Hepatocyte (in vitro differentiated cells): Measurements from ENCODE around the gene SSX7.
"Not testable (repeated sequence)": the region's sequence is repeated elsewhere in the genome, so short reads cannot be mapped to it uniquely, and the experiment has no call there.

Experiments used
- EZH2 ChIP-seq: fragments of 200-600 bp; sonication (generic); IDR thresholded peaks from 2 replicates; pipeline ENCODE4 v1.6.1; 2016; ENCODE audit warnings: antibody characterized with exemption, mild to moderate bottlenecking, borderline replicate concordance
- TF ChIP-seq, protein P1 (sequence below): fragments of 200-600 bp; sonication (generic); IDR thresholded peaks from 2 replicates; pipeline ENCODE4 v1.5.1; 2016; ENCODE audit warnings: antibody characterized with exemption, mild to moderate bottlenecking; ENCODE audit not compliant: poor library complexity

DNA sequence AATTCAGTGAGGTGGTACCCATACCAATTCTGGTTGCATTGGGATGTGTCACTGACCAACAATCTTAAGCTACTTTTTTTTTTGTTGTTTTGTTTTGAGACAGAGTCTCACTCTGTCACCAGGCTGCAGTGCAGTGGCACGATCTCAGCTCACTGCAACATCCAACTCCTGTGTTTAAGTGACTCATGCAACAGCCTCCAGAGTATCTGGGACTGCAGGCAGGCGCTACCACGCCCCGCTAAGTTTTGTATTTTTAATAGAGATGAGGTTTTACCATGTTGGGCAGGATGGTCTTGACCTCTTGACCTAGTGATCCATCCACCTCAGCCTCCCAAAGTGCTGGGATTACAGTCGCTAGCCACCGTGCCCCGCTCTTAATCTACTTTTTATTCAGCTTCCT, 5.7 kb downstream of the SSX7 start:
- TF ChIP-seq, protein P1, sequence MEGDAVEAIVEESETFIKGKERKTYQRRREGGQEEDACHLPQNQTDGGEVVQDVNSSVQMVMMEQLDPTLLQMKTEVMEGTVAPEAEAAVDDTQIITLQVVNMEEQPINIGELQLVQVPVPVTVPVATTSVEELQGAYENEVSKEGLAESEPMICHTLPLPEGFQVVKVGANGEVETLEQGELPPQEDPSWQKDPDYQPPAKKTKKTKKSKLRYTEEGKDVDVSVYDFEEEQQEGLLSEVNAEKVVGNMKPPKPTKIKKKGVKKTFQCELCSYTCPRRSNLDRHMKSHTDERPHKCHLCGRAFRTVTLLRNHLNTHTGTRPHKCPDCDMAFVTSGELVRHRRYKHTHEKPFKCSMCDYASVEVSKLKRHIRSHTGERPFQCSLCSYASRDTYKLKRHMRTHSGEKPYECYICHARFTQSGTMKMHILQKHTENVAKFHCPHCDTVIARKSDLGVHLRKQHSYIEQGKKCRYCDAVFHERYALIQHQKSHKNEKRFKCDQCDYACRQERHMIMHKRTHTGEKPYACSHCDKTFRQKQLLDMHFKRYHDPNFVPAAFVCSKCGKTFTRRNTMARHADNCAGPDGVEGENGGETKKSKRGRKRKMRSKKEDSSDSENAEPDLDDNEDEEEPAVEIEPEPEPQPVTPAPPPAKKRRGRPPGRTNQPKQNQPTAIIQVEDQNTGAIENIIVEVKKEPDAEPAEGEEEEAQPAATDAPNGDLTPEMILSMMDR: not testable (repeated sequence)
- not testable (repeated sequence) for TF ChIP-seq EZH2
